ENCODE results near the gene RTKN2.

Gene RTKN2

DNA sequence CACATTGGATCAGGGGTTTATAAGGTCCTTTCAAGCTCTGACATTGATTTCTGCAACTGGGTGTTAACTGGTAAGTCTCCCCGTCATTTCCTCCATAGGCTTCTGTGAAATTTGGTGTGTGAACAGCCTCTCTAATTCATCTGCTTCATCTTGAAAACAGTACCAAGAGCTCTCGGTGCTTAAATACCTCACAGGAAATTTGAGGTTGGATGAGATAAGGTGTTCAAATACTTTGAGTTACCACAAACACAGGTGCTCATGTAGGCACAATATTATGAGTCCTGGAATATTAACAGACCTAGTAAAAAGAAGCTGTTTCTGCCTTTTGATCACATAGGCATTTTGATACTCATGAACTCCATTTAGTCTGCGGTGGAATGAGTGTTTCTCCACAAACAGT lies 85.2 kb downstream of the RTKN2 start:
- TF ChIP-seq, protein P1, sequence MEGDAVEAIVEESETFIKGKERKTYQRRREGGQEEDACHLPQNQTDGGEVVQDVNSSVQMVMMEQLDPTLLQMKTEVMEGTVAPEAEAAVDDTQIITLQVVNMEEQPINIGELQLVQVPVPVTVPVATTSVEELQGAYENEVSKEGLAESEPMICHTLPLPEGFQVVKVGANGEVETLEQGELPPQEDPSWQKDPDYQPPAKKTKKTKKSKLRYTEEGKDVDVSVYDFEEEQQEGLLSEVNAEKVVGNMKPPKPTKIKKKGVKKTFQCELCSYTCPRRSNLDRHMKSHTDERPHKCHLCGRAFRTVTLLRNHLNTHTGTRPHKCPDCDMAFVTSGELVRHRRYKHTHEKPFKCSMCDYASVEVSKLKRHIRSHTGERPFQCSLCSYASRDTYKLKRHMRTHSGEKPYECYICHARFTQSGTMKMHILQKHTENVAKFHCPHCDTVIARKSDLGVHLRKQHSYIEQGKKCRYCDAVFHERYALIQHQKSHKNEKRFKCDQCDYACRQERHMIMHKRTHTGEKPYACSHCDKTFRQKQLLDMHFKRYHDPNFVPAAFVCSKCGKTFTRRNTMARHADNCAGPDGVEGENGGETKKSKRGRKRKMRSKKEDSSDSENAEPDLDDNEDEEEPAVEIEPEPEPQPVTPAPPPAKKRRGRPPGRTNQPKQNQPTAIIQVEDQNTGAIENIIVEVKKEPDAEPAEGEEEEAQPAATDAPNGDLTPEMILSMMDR (IDR thresholded peaks at IDR 0.05; ENCODE audit: low read depth, low read length), result no peak
- no peak overlapping the region for H3K4me3 ChIP-seq (ENCODE audit: low read depth, low read length)
- in situ Hi-C loops (cut with HindIII; ENCODE audit: low sequenced_read_pairs), result no loop called here
- no peak for DNase-seq (ENCODE audit: low read depth, low spot score)

DNA sequence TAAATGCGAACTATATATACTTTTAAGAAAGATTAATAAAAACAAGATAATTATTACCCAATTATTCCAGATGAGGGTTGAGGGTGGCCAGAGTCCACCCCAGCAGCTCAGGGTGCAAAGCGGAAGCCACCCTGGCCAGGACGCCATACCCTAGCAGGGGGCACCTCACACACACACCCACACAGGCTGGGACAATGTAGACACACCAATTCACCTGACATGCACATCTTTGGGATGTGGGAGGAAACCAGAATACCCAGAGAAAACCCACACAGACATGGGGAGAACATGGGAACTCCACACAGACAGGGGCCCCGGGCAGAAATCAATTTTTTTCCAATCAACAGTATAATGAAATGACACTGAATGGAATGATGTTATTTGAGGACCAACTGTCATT lies 86.0 kb downstream of the RTKN2 start:
- no peak overlapping the region for H3K4me3 ChIP-seq (ENCODE audit: low read depth, low read length)
- no peak for DNase-seq (ENCODE audit: low read depth, low spot score)
- in situ Hi-C loops (cut with HindIII; ENCODE audit: low sequenced_read_pairs), result no loop called here
- TF ChIP-seq, protein P1 (IDR thresholded peaks at IDR 0.05; ENCODE audit: low read depth, low read length), result no peak

DNA sequence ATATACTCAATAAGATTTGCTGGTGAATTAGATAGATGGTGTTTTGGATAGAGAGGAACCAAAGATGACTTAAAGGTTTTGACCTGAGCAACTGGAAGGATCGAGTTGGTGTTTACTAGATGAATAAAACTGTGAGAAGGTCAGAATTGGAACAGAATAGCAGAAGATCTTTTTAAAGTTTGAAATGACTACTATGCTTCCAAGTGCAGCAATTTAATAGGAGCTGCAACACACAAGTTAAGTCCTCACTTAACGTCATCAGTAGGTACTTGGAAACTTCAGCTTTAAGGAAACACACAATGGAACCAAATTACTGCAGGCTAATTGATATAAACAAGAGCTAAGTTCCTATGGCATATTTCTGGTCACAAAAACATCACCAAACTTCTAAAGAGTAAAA lies 86.5 kb downstream of the RTKN2 start:
- no peak overlapping the region for H3K4me3 ChIP-seq (ENCODE audit: low read depth, low read length)
- TF ChIP-seq, protein P1 (IDR thresholded peaks at IDR 0.05; ENCODE audit: low read depth, low read length), result no peak
- in situ Hi-C loops (cut with HindIII; ENCODE audit: low sequenced_read_pairs), result no loop called here
- DNase-seq (ENCODE audit: low read depth, low spot score), result no peak

DNA sequence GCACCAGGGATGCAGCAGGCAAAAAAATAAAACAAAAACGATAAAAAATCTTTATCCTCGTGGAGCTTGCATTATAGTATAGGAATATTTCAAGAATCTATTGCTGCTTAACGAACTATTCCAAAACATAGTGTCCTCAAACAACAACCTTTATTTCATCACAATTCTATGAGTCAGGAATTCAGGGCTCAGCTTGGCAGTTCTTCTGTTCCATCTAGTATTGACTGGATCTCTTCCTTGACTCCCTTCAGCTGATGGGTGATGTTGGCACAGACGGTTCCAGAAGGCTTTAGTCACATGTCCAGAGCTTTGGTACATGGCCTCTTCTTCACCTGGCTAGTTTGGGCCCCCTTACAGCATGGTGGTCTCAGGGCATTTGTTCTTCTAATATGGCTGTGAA lies 88.0 kb downstream of the RTKN2 start:
- no peak for DNase-seq (ENCODE audit: low read depth, low spot score)
- in situ Hi-C loops (cut with HindIII; ENCODE audit: low sequenced_read_pairs), result no loop called here
- TF ChIP-seq, protein P1 (IDR thresholded peaks at IDR 0.05; ENCODE audit: low read depth, low read length), result no peak
- H3K4me3 ChIP-seq (ENCODE audit: low read depth, low read length), result no peak overlapping the region

DNA sequence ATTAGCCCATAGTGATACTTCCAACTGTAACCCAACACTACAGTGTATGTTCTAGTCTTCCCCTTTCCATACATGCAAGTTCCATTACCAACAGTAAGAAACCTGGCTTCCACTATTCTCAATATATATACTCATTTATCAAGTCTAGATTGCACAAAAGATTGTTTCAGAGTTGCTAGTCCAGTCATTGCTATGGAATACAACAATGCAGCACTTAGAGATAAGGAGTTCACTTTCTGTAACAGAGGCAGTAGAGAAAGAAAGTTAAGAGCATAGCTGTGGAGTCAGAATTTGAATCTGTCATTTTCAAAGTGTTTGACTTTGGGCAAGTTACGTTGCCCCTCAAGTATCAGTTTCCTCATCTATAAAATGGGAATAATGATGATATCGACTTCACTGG lies 90.1 kb downstream of the RTKN2 start:
- in situ Hi-C loops (cut with HindIII; ENCODE audit: low sequenced_read_pairs), result no loop called here
- TF ChIP-seq, protein P1 (IDR thresholded peaks at IDR 0.05; ENCODE audit: low read depth, low read length), result no peak
- H3K4me3 ChIP-seq (ENCODE audit: low read depth, low read length), result no peak overlapping the region
- DNase-seq (ENCODE audit: low read depth, low spot score), result no peak

DNA sequence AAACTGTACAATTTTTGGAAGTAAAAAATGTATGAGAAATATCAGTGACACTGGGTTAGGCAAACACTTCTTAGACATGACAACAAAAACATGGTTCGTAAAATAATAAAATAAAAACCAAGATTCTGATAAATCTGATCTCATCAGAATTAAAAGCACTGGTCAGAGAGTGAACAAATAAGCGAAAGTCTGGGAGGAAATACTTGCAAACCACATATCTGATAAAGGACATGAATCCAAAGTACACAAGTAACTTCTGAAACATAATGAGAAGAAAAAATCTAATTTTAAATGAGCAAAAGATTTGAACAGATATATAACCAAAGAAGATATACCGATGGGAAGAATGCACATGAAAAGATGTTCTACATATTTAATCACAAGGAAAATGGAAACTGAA lies 91.5 kb downstream of the RTKN2 start:
- DNase-seq (ENCODE audit: low read depth, low spot score), result no peak
- TF ChIP-seq, protein P1 (IDR thresholded peaks at IDR 0.05; ENCODE audit: low read depth, low read length), result no peak
- in situ Hi-C loops (cut with HindIII; ENCODE audit: low sequenced_read_pairs), result no loop called here
- no peak overlapping the region for H3K4me3 ChIP-seq (ENCODE audit: low read depth, low read length)

DNA sequence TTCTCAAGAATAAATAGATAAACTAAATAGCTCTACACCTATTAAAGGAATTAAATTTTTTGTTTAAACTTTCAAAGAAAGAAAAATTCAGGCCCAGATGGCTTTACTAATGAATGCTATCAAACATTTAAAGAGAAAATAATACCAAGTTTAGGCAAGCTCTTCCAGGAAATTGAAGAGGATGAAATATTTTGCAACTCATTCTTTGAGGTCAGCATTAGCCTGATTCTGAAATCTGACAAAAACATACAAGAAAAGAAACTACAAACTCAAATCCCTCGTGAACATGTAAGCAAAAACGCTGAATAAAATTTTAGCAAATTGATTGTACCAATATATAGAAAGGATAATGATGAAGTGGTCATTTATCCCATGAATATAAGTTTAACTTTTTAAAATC lies 93.4 kb downstream of the RTKN2 start:
- H3K4me3 ChIP-seq (ENCODE audit: low read depth, low read length), result no peak overlapping the region
- in situ Hi-C loops (cut with HindIII; ENCODE audit: low sequenced_read_pairs), result no loop called here
- no peak for DNase-seq (ENCODE audit: low read depth, low spot score)
- TF ChIP-seq, protein P1 (IDR thresholded peaks at IDR 0.05; ENCODE audit: low read depth, low read length), result no peak
